Body of pancreas (tissue), 4 donors: ENCODE results near the gene ANKS3. TPM values are rescaled to one million over a fixed set of nuclear protein-coding genes. Genes with fewer than 3 reads are reported as not detected.

Experiments used
- ATAC-seq: fragments of 150-250 bp; one replicate; pipeline ENCODE4 v1.9.1; 2016
- DNase-seq, 4 donors: peaks; one replicate each; pipeline ENCODE4 v3.0.0-alpha.2; 2019
- H3K27ac ChIP-seq, 4 donors: fragments of 200-600 bp; sonication (generic); 1 replicate in 3 of 4; 2 replicates in 1 of 4; pipeline versions ENCODE4 v1.5.1 to v1.6.1; 2016 to 2019; ENCODE audit warnings: mild to moderate bottlenecking in 1 of 4, mixed read lengths in 1 of 4, moderate library complexity in 1 of 4
- H3K27me3 ChIP-seq, 2 donors: fragments of 200-600 bp; sonication (generic); one replicate each; pipeline ENCODE4 v1.6.0; 2016; ENCODE audit warnings: mild to moderate bottlenecking in 1 of 2
- H3K36me3 ChIP-seq, 2 donors: fragments of 200-600 bp; sonication (generic); replicated peaks in 1 of 2; 2 replicates each; pipeline ENCODE4 v1.5.1; 2016; ENCODE audit warnings: low read depth in 2 of 2; ENCODE audit not compliant: insufficient read depth in 1 of 2
- H3K4me1 ChIP-seq: fragments of 200-600 bp; sonication (generic); one replicate; pipeline ENCODE4 v1.6.0; 2016
- H3K4me3 ChIP-seq, 2 donors: fragments of 200-600 bp; sonication (generic); 1 replicate in 1 of 2; 2 replicates in 1 of 2; pipeline ENCODE4 v1.5.1; 2016 to 2019
- H3K9me3 ChIP-seq, 3 donors: fragments of 200-600 bp; sonication (generic); 1 replicate in 2 of 3; 2 replicates in 1 of 3; pipeline ENCODE4 v1.5.1; 2016
- CTCF ChIP-seq, 7 experiments: fragments of 450-650 bp in 4 of 7; fragments of 200-600 bp in 3 of 7; sonication (generic) in 3 of 7; IDR thresholded peaks; one replicate each; pipeline ENCODE4 v1.5.1; 2016 to 2019; ENCODE audit warnings: antibody characterized with exemption in 7 of 7
- POLR2A ChIP-seq, 3 donors: fragments of 450-650 bp; IDR thresholded peaks; one replicate each; pipeline ENCODE4 v1.6.1; 2016; ENCODE audit warnings: antibody characterized with exemption in 3 of 3, mild to moderate bottlenecking in 2 of 3
- WGBS, 2 donors: methylation state at CpG; one replicate each; pipeline ENCODE4 v1.1.5; 2017; 5-methylcytosine and 5-hydroxymethylcytosine counted together
- intact Hi-C: fragments of 100-400 bp; cut with DNase I; formaldehyde crosslinking; loops from one replicate; pipeline ENCODE4 v1.15.1; 2023
- total RNA-seq, 2 donors: library from RNA; depleted of rRNA; stranded (reverse); fragments of >200 nt; gene quantifications; one replicate each; pipeline ENCODE4 v1.1.0, GENCODE V29; 2016

ANKS3 gene
- total RNA-seq: 10 to 100 TPM; 16.6 to 64.9 TPM

- Histone ChIP-seq H3K27me3 (no peaks in the 10 kb centered on the region), H3K9me3 (no peaks in the 10 kb centered on the region), H3K27ac (peak within 1 kb of the TSS; percentile 68 to 95 (median 82)), H3K36me3 (peaks cover 0 to 2% of the 10 kb centered on the region in 2 donors), H3K4me3 (peak within 1 kb of the TSS; percentile 93 to 98), H3K4me1 (peaks cover 11% of the 10 kb centered on the region)
- DNase-seq (peak; percentile 95 to 98 (median 97)), ATAC-seq (peak; percentile 98)
- TF ChIP-seq POLR2A (IDR thresholded peaks at IDR 0.05): peak in 2 of 3 donors; percentile 44 to 65
- no peak for TF ChIP-seq CTCF (IDR thresholded peaks at IDR 0.05)
- WGBS, 2 donors: 0% methylated on average over 10 to 60 of the region's 70 CpGs
- intact Hi-C loops: no loop called here
These were observed at the start of gene ANKS3, which contains the start of gene DNAAF8 for GRCh38 chr16:4734063-4734729. ANKS3 (minus strand) TSS chr16:4734271; CDS start chr16:4730149, 4,122 bp downstream. DNAAF8 (plus strand) TSS chr16:4734537; CDS start chr16:4736515, 1,978 bp downstream.

GRCh38 chr16:4783251-4783950 lies 49.3 kb upstream of the ANKS3 start:
- intact Hi-C loops: no loop called here
- Histone ChIP-seq H3K27me3 (no peaks in the 10 kb centered on the region), H3K4me1 (peaks cover 8% of the 10 kb centered on the region), H3K4me3 (no peak overlapping the region), H3K27ac (no peak overlapping the region), H3K36me3 (no peaks in the 10 kb centered on the region), H3K9me3 (no peaks in the 10 kb centered on the region)
- TF ChIP-seq CTCF (IDR thresholded peaks at IDR 0.05): no peak
- no peak for TF ChIP-seq POLR2A (IDR thresholded peaks at IDR 0.05)
- DNase-seq (no peak), ATAC-seq (no peak)
- WGBS, 2 donors: 80 to 94% methylated on average over 9 to 25 of the region's 25 CpGs

GRCh38 chr16:4780235-4780634 lies 46.2 kb upstream of the ANKS3 start:
- no peak for DNase-seq
- Histone ChIP-seq H3K4me1 (no peaks in the 10 kb centered on the region), H3K36me3 (no peaks in the 10 kb centered on the region), H3K27ac (no peak overlapping the region), H3K27me3 (no peaks in the 10 kb centered on the region), H3K4me3 (no peak overlapping the region), H3K9me3 (no peaks in the 10 kb centered on the region)
- WGBS, 2 donors: 75 to 87% methylated on average over 4 of the region's 4 CpGs
- TF ChIP-seq POLR2A (IDR thresholded peaks at IDR 0.05) (no peak), CTCF (IDR thresholded peaks at IDR 0.05) (no peak)
- ATAC-seq: no peak
- intact Hi-C loops: no loop called here

GRCh38 chr16:4778050-4778392 lies 44.0 kb upstream of the ANKS3 start:
- WGBS, 2 donors: 76 to 84% methylated on average over 4 to 5 of the region's 5 CpGs
- no peak overlapping the region for H3K27ac ChIP-seq
- no peak for DNase-seq
- TF ChIP-seq POLR2A (IDR thresholded peaks at IDR 0.05) (no peak), CTCF (IDR thresholded peaks at IDR 0.05) (no peak)
- H3K27me3 ChIP-seq: no peaks in the 10 kb centered on the region
- H3K4me3 ChIP-seq: no peak overlapping the region
- H3K4me1 ChIP-seq: no peaks in the 10 kb centered on the region
- ATAC-seq: no peak
- H3K9me3 ChIP-seq: no peaks in the 10 kb centered on the region
- intact Hi-C loops: no loop called here
- no peaks in the 10 kb centered on the region for H3K36me3 ChIP-seq
